Measurements from ENCODE around the gene BCAP31. TPM values are rescaled to one million over a fixed set of nuclear protein-coding genes. Genes with fewer than 3 reads are reported as not detected.

BCAP31 gene
- total and polyA plus RNA-seq, 11 donors, result 59.9 to 162 (median 102) TPM

DNA sequence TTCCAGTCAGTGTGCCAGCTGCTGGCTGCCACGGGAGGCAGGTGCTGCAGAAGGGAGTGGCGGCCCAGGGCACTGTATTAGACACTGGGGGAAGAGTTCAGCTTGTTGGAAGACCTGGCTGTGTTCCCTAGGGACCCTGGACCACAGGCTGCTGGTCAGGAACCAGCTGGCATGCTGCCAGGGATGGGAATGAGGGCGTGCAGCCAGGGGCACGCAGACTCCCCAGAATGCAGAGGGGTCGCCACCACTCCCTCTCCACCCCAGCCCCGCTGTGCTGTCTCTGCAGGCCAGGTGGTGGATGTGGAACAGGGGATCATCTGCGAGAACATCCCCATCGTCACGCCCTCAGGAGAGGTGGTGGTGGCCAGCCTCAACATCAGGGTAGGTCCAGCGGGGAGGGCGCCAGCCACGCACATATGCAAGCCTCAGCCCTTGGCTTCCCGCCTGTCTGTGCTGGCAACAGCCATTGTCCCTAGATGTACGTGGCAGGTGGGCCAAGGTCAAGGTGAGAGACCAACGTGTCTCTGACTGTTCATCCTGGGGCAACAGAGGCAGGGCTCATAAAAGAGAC is 12.8 kb upstream of the BCAP31 start:
- intact Hi-C loops (cut with DNase I), result no loop called here
- DNase-seq (no peak), ATAC-seq (no peak)
- H3K9me3 ChIP-seq, result peaks cover 0 to 6% (median 0%) of the 10 kb centered on the region in 12 donors
- WGBS, 4 donors, result 73 to 94% (median 84%) methylated on average over 9 to 15 of the region's 15 CpGs
- TF ChIP-seq POLR2A (IDR thresholded peaks at IDR 0.05) (no peak), CTCF (IDR thresholded peaks at IDR 0.05) (no peak)
- H3K27me3 ChIP-seq, result peaks cover 0 to 3% (median 0%) of the 10 kb centered on the region in 9 donors
- H3K4me3 ChIP-seq, result no peak overlapping the region
- H3K36me3 ChIP-seq, result peaks cover 0 to 18% (median 5%) of the 10 kb centered on the region in 9 donors
- H3K4me1 ChIP-seq, result no peaks in the 10 kb centered on the region
- no peak overlapping the region for H3K27ac ChIP-seq

- Histone ChIP-seq H3K4me1 (no peaks in the 10 kb centered on the region), H3K9me3 (peaks cover 0 to 10% (median 0%) of the 10 kb centered on the region in 12 donors), H3K27ac (no peak overlapping the region), H3K36me3 (peaks cover 0 to 18% (median 5%) of the 10 kb centered on the region in 9 donors), H3K4me3 (no peak overlapping the region), H3K27me3 (peaks cover 0 to 3% (median 0%) of the 10 kb centered on the region in 9 donors)
- 86 to 92% (median 90%) methylated on average over 25 to 30 of the region's 30 CpGs for WGBS, 4 donors
- intact Hi-C loops (cut with DNase I), result no loop called here
- DNase-seq, result no peak
- ATAC-seq, result no peak
- TF ChIP-seq POLR2A (IDR thresholded peaks at IDR 0.05) (no peak), CTCF (IDR thresholded peaks at IDR 0.05) (no peak)
Measured at GRCh38 chrX:153736071-153736820, 12.1 kb upstream of the BCAP31 start.

DNA sequence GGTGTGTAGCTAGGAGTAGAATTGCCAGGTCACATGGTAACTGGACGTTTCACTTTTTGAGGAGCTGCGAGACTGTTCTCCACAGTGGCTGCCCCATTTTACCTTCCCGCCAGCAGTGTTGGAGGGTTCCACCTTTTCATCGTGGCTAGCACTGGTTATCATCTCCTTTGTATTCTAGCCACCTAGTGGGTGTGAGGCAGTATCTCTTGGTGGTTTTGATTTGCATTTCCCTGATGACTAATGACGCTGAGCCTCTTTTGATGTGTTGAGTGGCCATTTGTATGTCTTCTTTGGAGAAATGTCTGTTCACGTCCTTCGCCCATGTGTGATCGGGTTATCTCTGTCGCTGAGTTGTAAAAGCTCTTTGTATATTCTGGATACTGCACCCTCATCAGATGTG is 11.1 kb upstream of the BCAP31 start:
- DNase-seq (no peak), ATAC-seq (no peak)
- peaks cover 0 to 18% (median 5%) of the 10 kb centered on the region in 9 donors for H3K36me3 ChIP-seq
- intact Hi-C loops (cut with DNase I), result no loop called here
- H3K27me3 ChIP-seq, result peaks cover 0 to 3% (median 0%) of the 10 kb centered on the region in 9 donors
- H3K4me3 ChIP-seq, result no peak overlapping the region
- no peak for TF ChIP-seq POLR2A (IDR thresholded peaks at IDR 0.05)
- TF ChIP-seq CTCF (IDR thresholded peaks at IDR 0.05), result no peak
- peaks cover 0 to 12% (median 0%) of the 10 kb centered on the region in 12 donors for H3K9me3 ChIP-seq
- H3K4me1 ChIP-seq, result no peaks in the 10 kb centered on the region
- H3K27ac ChIP-seq, result no peak overlapping the region
- 82 to 88% (median 85%) methylated on average over 9 of the region's 9 CpGs for WGBS, 4 donors

- ATAC-seq (no peak), DNase-seq (no peak)
- Histone ChIP-seq H3K4me3 (no peak overlapping the region), H3K4me1 (no peaks in the 10 kb centered on the region), H3K36me3 (peaks cover 0 to 16% (median 6%) of the 10 kb centered on the region in 9 donors), H3K27ac (no peak overlapping the region), H3K9me3 (peaks cover 0 to 14% (median 0%) of the 10 kb centered on the region in 12 donors), H3K27me3 (peaks cover 0 to 3% (median 0%) of the 10 kb centered on the region in 9 donors)
- intact Hi-C loops (cut with DNase I), result no loop called here
- TF ChIP-seq POLR2A (IDR thresholded peaks at IDR 0.05) (no peak), CTCF (IDR thresholded peaks at IDR 0.05) (no peak)
- WGBS, 4 donors, result 75 to 94% (median 89%) methylated on average over 2 of the region's 2 CpGs
Measured at GRCh38 chrX:153734871-153735270, 10.7 kb upstream of the BCAP31 start.

All from heart left ventricle (tissue), 16 donors.